Measurements from ENCODE around the gene DNASE1. TPM values are rescaled to one million over a fixed set of nuclear protein-coding genes. Genes with fewer than 3 reads are reported as not detected.

Gene DNASE1
- total and polyA plus RNA-seq, 9 of the 15 experiments (the other 6 are each of a cell fraction or from before 2014, with no cell fraction given), result 0.53 to 10.1 (median 5.9) TPM

DNA sequence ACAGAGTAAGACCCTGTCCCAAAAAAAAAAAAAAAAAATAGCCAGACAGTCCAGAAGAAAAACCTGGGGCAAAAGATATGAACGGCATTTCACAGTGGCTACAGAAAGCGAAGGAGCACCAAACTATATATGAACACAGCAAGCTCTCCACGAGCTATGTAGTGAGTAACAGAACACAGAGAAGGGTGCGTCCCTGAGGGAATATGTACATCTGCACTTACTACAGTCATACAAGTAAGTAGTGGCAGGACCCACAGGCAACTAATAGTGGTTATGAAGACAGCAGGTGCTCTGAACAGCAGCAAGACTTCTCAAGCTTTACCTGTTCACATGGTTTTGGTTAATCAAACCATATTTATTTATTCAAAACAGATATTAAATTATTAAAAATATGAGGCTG lies 47.0 kb downstream of the DNASE1 start:
- intact Hi-C loops (cut with micrococcal nuclease), result no loop called here
- Histone ChIP-seq H3K79me2 (ENCODE audit: control insufficient read depth, insufficient read depth, low read length) (peaks cover 84% of the 10 kb centered on the region), H3K4me2 (ENCODE audit: insufficient read depth, low read length) (no peak overlapping the region), H3K9me3 (replicated peaks; ENCODE audit: control insufficient read depth, insufficient read depth, low read depth, low read length) (no peaks in the 10 kb centered on the region), H3K4me1 (replicated peaks in 1 of 2; ENCODE audit: control insufficient read depth in 2 of 2, insufficient read depth in 2 of 2, low read length in 2 of 2) (peaks cover 8 to 15% of the 10 kb centered on the region in 2 experiments; a peak in 4 of 5 replicates), H4K20me1 (replicated peaks; ENCODE audit: control insufficient read depth, insufficient read depth, low read length) (peaks cover 9% of the 10 kb centered on the region; the same call in 1 of the 2 replicates), H3K27ac (ENCODE audit: extremely low read depth, low read depth, low read length) (no peak overlapping the region), H3K4me3 (no peak overlapping the region), H3K9ac (ENCODE audit: insufficient read depth in 1 of 2, low read depth in 2 of 2, low read length in 2 of 2) (no peak overlapping the region), H3K36me3 (ENCODE audit: control insufficient read depth, insufficient read depth, low read length) (peaks cover 57% of the 10 kb centered on the region; the same call in 2 of the 3 replicates), H3K27me3 (ENCODE audit: control insufficient read depth in 2 of 2, insufficient read depth in 2 of 2, low read length in 2 of 2) (no peaks in the 10 kb centered on the region), H3K9me1 (ENCODE audit: control insufficient read depth, insufficient read depth, low read length) (no peaks in the 10 kb centered on the region), H2AFZ (ENCODE audit: low read depth, low read length) (no peak overlapping the region)
- 89% methylated on average over 4 of the region's 4 CpGs for WGBS (ENCODE audit: insufficient coverage, low coverage, missing lambda C conversion rate)
- ChIA-PET CTCF (ENCODE audit: low intra/inter-chr PET ratio) (no interaction called here), POLR2A (interaction anchor here (0.8 to 3.7 kb wide), 5 partner anchors 8 to 15 kb away, joined by 3 to 15 read pairs (median 6); partner anchors contain the start of gene TRAP1)
- ATAC-seq (no peak), DNase-seq (ENCODE audit: extremely low read depth in 1 of 4, low spot score in 3 of 4) (no peak), FAIRE-seq (no peak)
- in situ Hi-C loops (cut with MboI), result no loop called here
- BruUV-seq (replicated peaks), result no TSS peak
- no peak for TF ChIP-seq KLF1 (tag; IDR thresholded peaks at IDR 0.05)
- TF ChIP-seq CBX5 (IDR thresholded peaks at IDR 0.05; ENCODE audit: borderline replicate concordance, low read depth), result no peak
- TF ChIP-seq TRIM28 (IDR thresholded peaks at IDR 0.05), result no peak
- TF ChIP-seq HDAC8 (tag; IDR thresholded peaks at IDR 0.05), result no peak
- no peak for TF ChIP-seq LARP7 (IDR thresholded peaks at IDR 0.05)
- no peak for TF ChIP-seq ESRRB (CRISPR knock-in tag; IDR thresholded peaks at IDR 0.05; ENCODE audit: borderline replicate concordance)
- no peak for TF ChIP-seq HMG20A (CRISPR knock-in tag; conservative IDR thresholded peaks at IDR 0.05)

DNA sequence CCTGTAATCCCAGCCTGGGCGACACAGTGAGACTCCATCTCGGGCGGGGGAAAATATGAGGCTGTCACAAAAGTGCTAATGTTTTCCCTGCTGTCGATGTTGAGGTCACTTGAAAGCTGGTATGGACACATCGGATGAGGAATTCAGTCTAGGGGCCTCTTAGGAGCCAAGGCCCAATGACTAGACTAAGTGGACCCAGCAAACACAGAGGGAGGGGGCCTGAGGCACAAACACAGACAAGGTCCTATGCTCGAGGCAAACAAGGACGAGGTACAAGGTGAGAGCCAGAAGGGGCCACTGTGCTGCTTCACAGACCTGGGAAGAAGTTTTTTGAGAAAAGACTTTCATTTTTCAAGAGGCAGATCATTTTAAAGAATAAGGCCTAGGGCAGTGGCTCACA lies 47.6 kb downstream of the DNASE1 start:
- peaks cover 84% of the 10 kb centered on the region for H3K79me2 ChIP-seq (ENCODE audit: control insufficient read depth, insufficient read depth, low read length)
- TF ChIP-seq, protein P1, sequence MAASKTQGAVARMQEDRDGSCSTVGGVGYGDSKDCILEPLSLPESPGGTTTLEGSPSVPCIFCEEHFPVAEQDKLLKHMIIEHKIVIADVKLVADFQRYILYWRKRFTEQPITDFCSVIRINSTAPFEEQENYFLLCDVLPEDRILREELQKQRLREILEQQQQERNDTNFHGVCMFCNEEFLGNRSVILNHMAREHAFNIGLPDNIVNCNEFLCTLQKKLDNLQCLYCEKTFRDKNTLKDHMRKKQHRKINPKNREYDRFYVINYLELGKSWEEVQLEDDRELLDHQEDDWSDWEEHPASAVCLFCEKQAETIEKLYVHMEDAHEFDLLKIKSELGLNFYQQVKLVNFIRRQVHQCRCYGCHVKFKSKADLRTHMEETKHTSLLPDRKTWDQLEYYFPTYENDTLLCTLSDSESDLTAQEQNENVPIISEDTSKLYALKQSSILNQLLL (CRISPR knock-in tag; IDR thresholded peaks at IDR 0.05; ENCODE audit: borderline replicate concordance), result no peak
- TF ChIP-seq PML (IDR thresholded peaks at IDR 0.05; ENCODE audit: low read length), result no peak
- no peak for TF ChIP-seq GTF2E2 (tag; IDR thresholded peaks at IDR 0.05)
- no peak for TF ChIP-seq HMGN3 (IDR thresholded peaks at IDR 0.05; ENCODE audit: borderline replicate concordance, extremely low read depth, insufficient read length, low read depth, low read length)
- TF ChIP-seq SP2 (IDR thresholded peaks at IDR 0.05; ENCODE audit: extremely low read depth, low read depth, low read length, poor library complexity, severe bottlenecking), result no peak
- no peak for TF ChIP-seq RBM15 (IDR thresholded peaks at IDR 0.05; ENCODE audit: insufficient read depth, low read length)
- TF ChIP-seq, protein P2, sequence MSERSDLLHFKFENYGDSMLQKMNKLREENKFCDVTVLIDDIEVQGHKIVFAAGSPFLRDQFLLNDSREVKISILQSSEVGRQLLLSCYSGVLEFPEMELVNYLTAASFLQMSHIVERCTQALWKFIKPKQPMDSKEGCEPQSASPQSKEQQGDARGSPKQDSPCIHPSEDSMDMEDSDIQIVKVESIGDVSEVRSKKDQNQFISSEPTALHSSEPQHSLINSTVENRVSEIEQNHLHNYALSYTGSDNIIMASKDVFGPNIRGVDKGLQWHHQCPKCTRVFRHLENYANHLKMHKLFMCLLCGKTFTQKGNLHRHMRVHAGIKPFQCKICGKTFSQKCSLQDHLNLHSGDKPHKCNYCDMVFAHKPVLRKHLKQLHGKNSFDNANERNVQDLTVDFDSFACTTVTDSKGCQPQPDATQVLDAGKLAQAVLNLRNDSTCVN (CRISPR knock-in tag; IDR thresholded peaks at IDR 0.05), result no peak

More for the DNA sequence above, 47.6 kb downstream of the DNASE1 start:
- DNase-seq (ENCODE audit: extremely low read depth in 1 of 4, low spot score in 3 of 4), result no peak
- Histone ChIP-seq H3K27me3 (ENCODE audit: control insufficient read depth in 2 of 2, insufficient read depth in 2 of 2, low read length in 2 of 2) (no peaks in the 10 kb centered on the region), H3K27ac (ENCODE audit: extremely low read depth, low read depth, low read length) (no peak overlapping the region), H4K20me1 (replicated peaks; ENCODE audit: control insufficient read depth, insufficient read depth, low read length) (peaks cover 3% of the 10 kb centered on the region; the same call in 1 of the 2 replicates), H3K9ac (ENCODE audit: insufficient read depth in 1 of 2, low read depth in 2 of 2, low read length in 2 of 2) (no peak overlapping the region), H2AFZ (ENCODE audit: low read depth, low read length) (no peak overlapping the region), H3K9me1 (ENCODE audit: control insufficient read depth, insufficient read depth, low read length) (no peaks in the 10 kb centered on the region), H3K9me3 (replicated peaks; ENCODE audit: control insufficient read depth, insufficient read depth, low read depth, low read length) (no peaks in the 10 kb centered on the region), H3K4me3 (no peak overlapping the region), H3K4me2 (ENCODE audit: insufficient read depth, low read length) (no peak overlapping the region), H3K4me1 (replicated peaks in 1 of 2; ENCODE audit: control insufficient read depth in 2 of 2, insufficient read depth in 2 of 2, low read length in 2 of 2) (peaks cover 2 to 12% of the 10 kb centered on the region in 2 experiments; a peak in 4 of 5 replicates), H3K36me3 (ENCODE audit: control insufficient read depth, insufficient read depth, low read length) (peaks cover 59% of the 10 kb centered on the region; the same call in 2 of the 3 replicates)
- 94% methylated on average over 7 of the region's 7 CpGs for WGBS (ENCODE audit: insufficient coverage, low coverage, missing lambda C conversion rate)
- ChIA-PET CTCF (ENCODE audit: low intra/inter-chr PET ratio) (no interaction called here), POLR2A (interaction anchor here (1.8 to 3.7 kb wide), 2 partner anchors 9 to 12 kb away, joined by 6 to 15 read pairs; no protein-coding TSS in a partner anchor)
- intact Hi-C loops (cut with micrococcal nuclease), result no loop called here
- in situ Hi-C loops (cut with MboI), result no loop called here
- no peak for ATAC-seq
- no TSS peak for BruUV-seq (replicated peaks)
- no peak for FAIRE-seq
